GM23338 (cell line): ENCODE data around the gene BICDL1. TPM values are rescaled to one million over a fixed set of nuclear protein-coding genes. Genes with fewer than 3 reads are reported as not detected.

Experiments used
- ATAC-seq: fragments of 200-7000 bp; cut with Tn5 transposase; 3 replicates; pipeline ENCODE4 v1.9.1; 2020
- DNase-seq: peaks from one replicate; pipeline ENCODE4 v3.0.0-alpha.2; 2015; ENCODE audit warnings: low spot score
- H2AFZ ChIP-seq: fragments of 200-600 bp; sonication (generic); 2 replicates; pipeline ENCODE4 v1.8.0; 2016; ENCODE audit warnings: antibody characterized with exemption, mild to moderate bottlenecking, moderate library complexity
- H3F3A ChIP-seq: fragments of 200-600 bp; sonication (generic); replicated peaks from 2 replicates; pipeline ENCODE4 v1.8.0; 2017; ENCODE audit warnings: antibody characterized with exemption, mixed run types, low read depth
- H3K27ac ChIP-seq: fragments of 200-600 bp; sonication (generic); 2 replicates; pipeline ENCODE4 v1.6.1; 2016; ENCODE audit warnings: low read depth
- H3K27me3 ChIP-seq: fragments of 200-600 bp; sonication (generic); 2 replicates; pipeline ENCODE4 v1.8.0; 2016; ENCODE audit warnings: mild to moderate bottlenecking, mixed run types, moderate library complexity; ENCODE audit not compliant: insufficient read depth
- H3K36me3 ChIP-seq: fragments of 200-600 bp; sonication (generic); 2 replicates; pipeline ENCODE4 v1.8.0; 2016; ENCODE audit warnings: mild to moderate bottlenecking; ENCODE audit not compliant: insufficient read depth
- H3K4me1 ChIP-seq: fragments of 200-600 bp; sonication (generic); 2 replicates; pipeline ENCODE4 v1.8.0; 2016; ENCODE audit warnings: mild to moderate bottlenecking, moderate library complexity; ENCODE audit not compliant: insufficient read depth
- H3K4me2 ChIP-seq: fragments of 200-600 bp; sonication (generic); 2 replicates; pipeline ENCODE4 v1.7.1; 2017; ENCODE audit warnings: mixed run types
- H3K4me3 ChIP-seq: fragments of 200-600 bp; sonication (generic); 2 replicates; pipeline ENCODE4 v1.6.1; 2016; ENCODE audit warnings: mixed run types
- H3K79me2 ChIP-seq: fragments of 200-600 bp; sonication (generic); replicated peaks from 2 replicates; pipeline ENCODE4 v1.8.0; 2017; ENCODE audit warnings: mild to moderate bottlenecking; ENCODE audit not compliant: insufficient read depth
- H3K9me2 ChIP-seq: fragments of 200-600 bp; sonication (generic); 2 replicates; pipeline ENCODE4 v1.8.0; 2017; ENCODE audit not compliant: insufficient read depth
- H4K20me1 ChIP-seq: fragments of 200-600 bp; sonication (generic); replicated peaks from 2 replicates; pipeline ENCODE4 v1.8.0; 2017; ENCODE audit warnings: mild to moderate bottlenecking; ENCODE audit not compliant: insufficient read depth
- H3K27ac Mint-ChIP-seq: 2 replicates; pipeline ENCODE4 v1.8.0; 2020; ENCODE audit warnings: inconsistent platforms, mild to moderate bottlenecking, moderate library complexity, mixed read lengths
- H3K27me3 Mint-ChIP-seq: 3 replicates; pipeline ENCODE4 v1.8.0; 2022; ENCODE audit warnings: low read depth, mild to moderate bottlenecking, moderate library complexity, mixed read lengths, inconsistent platforms; ENCODE audit not compliant: insufficient read depth, poor library complexity
- H3K36me3 Mint-ChIP-seq: 3 replicates; pipeline ENCODE4 v1.8.0; 2021; ENCODE audit warnings: low read depth, mild to moderate bottlenecking, inconsistent platforms, moderate library complexity, mixed read lengths
- H3K4me1 Mint-ChIP-seq: 3 replicates; pipeline ENCODE4 v1.8.0; 2020; ENCODE audit warnings: mild to moderate bottlenecking, inconsistent platforms, mixed read lengths
- H3K4me3 Mint-ChIP-seq: 3 replicates; pipeline ENCODE4 v1.8.0; 2021; ENCODE audit warnings: moderate library complexity, mild to moderate bottlenecking, inconsistent platforms, mixed read lengths
- H3K9me3 Mint-ChIP-seq: 3 replicates; pipeline ENCODE4 v1.8.0; 2020; ENCODE audit warnings: moderate library complexity, mild to moderate bottlenecking, inconsistent platforms, mixed read lengths
- CREB1 ChIP-seq: fragments of 250-450 bp; sonication (Bioruptor Pico); IDR thresholded peaks from 2 replicates; pipeline ENCODE4 v1.5.0; 2020; ENCODE audit warnings: low read depth, mild to moderate bottlenecking, moderate library complexity
- CTCF ChIP-seq, 2 experiments: fragments of 200-600 bp in 1 of 2; sonication (generic) in 1 of 2; conservative IDR thresholded peaks; 2 replicates each; pipeline versions ENCODE4 v1.5.1 to v1.6.1; 2016 to 2017; ENCODE audit warnings: antibody characterized with exemption in 2 of 2, low read depth in 2 of 2, mild to moderate bottlenecking in 2 of 2, moderate library complexity in 1 of 2
- ETS1 ChIP-seq: IDR thresholded peaks from 2 replicates; pipeline ENCODE4 v1.6.1; 2016; ENCODE audit warnings: antibody characterized with exemption
- EZH2 ChIP-seq: fragments of 200-600 bp; sonication (generic); IDR thresholded peaks from one replicate; pipeline ENCODE4 v1.8.0; 2017; ENCODE audit warnings: antibody characterized with exemption, mild to moderate bottlenecking, low read depth; ENCODE audit not compliant: unreplicated experiment
- EZH2phosphoT487 ChIP-seq: fragments of 200-600 bp; sonication (generic); IDR thresholded peaks from one replicate; pipeline ENCODE4 v1.8.1; 2018; ENCODE audit warnings: antibody characterized with exemption; ENCODE audit not compliant: unreplicated experiment
- JUNB ChIP-seq: IDR thresholded peaks from one replicate; pipeline ENCODE4 v1.6.1; 2016; ENCODE audit warnings: antibody characterized with exemption; ENCODE audit not compliant: unreplicated experiment
- NANOG ChIP-seq: IDR thresholded peaks from 2 replicates; pipeline ENCODE4 v1.6.1; 2016; ENCODE audit warnings: antibody characterized with exemption, borderline replicate concordance
- POLR2AphosphoS5 ChIP-seq: IDR thresholded peaks from 2 replicates; pipeline ENCODE4 v1.6.1; 2016; ENCODE audit warnings: antibody characterized with exemption, low read depth
- REST ChIP-seq: IDR thresholded peaks from one replicate; pipeline ENCODE4 v1.6.1; 2018; ENCODE audit warnings: antibody characterized with exemption; ENCODE audit not compliant: unreplicated experiment
- STAT1 ChIP-seq: IDR thresholded peaks from one replicate; pipeline ENCODE4 v1.6.1; 2016; ENCODE audit warnings: antibody characterized with exemption; ENCODE audit not compliant: unreplicated experiment
- ZNF114 ChIP-seq: fragments of 250-450 bp; sonication (Bioruptor Pico); IDR thresholded peaks from 2 replicates; pipeline ENCODE4 v1.5.0; 2020; ENCODE audit warnings: mild to moderate bottlenecking, moderate library complexity
- ZNF331 ChIP-seq: fragments of 250-450 bp; sonication (Bioruptor Pico); IDR thresholded peaks from 2 replicates; pipeline ENCODE4 v1.5.0; 2020; ENCODE audit warnings: low read depth, mild to moderate bottlenecking, moderate library complexity
- ZNF462 ChIP-seq: fragments of 250-450 bp; sonication (Bioruptor Pico); IDR thresholded peaks from 2 replicates; pipeline ENCODE4 v1.5.0; 2020; ENCODE audit warnings: mild to moderate bottlenecking, moderate library complexity
- polyA plus RNA-seq: library from polyadenylated mRNA; unstranded; fragments of >200 nt; fragmentation: Nextera tagmentation; extraction: Ambion mirVana; gene quantifications from 2 replicates; pipeline ENCODE4 v1.2.1, GENCODE V29; 2016
- total RNA-seq: library from RNA; depleted of rRNA; stranded (reverse); fragments of >200 nt; shearing (Covaris generic); gene quantifications from 2 replicates; pipeline ENCODE4 v1.2.3, GENCODE V29; 2014

BICDL1 gene
- total and polyA plus RNA-seq, 2 experiments from 2014 or later = 14.0 to 25.7 TPM

GRCh38 chr12:120041386-120042231, 52.6 kb downstream of the BICDL1 start:
- no peak overlapping the region for H3K4me3 ChIP-seq
- H3K4me1 Mint-ChIP-seq = peaks cover 15% of the 10 kb centered on the region
- H3K27me3 ChIP-seq = no peaks in the 10 kb centered on the region
- no peaks in the 10 kb centered on the region for H3K9me3 Mint-ChIP-seq
- TF ChIP-seq NANOG (no peak), REST (no peak), CREB1 (CRISPR knock-in tag) (no peak), CTCF (conservative IDR thresholded peaks at IDR 0.05; ENCODE audit: low read depth in 2 of 2) (no peak), EZH2 (no peak), ZNF114 (CRISPR knock-in tag) (no peak), EZH2phosphoT487 (no peak), ZNF331 (CRISPR knock-in tag) (no peak), ETS1 (no peak), JUNB (no peak), ZNF462 (no peak), STAT1 (no peak), POLR2AphosphoS5 (no peak)
- no peaks in the 10 kb centered on the region for H3K36me3 ChIP-seq
- H3K27me3 Mint-ChIP-seq = peaks cover 5% of the 10 kb centered on the region
- H3K4me2 ChIP-seq = no peak overlapping the region
- H2AFZ ChIP-seq = no peak overlapping the region
- peak; percentile 44 for DNase-seq
- H3K4me3 Mint-ChIP-seq = no peak overlapping the region
- 0 out of 2 replicates have a peak, but pooled peaks cover 6% of the 10 kb centered on the region for H3F3A ChIP-seq
- H3K27ac Mint-ChIP-seq = peak overlapping the region; percentile 75
- no peaks in the 10 kb centered on the region for H4K20me1 ChIP-seq
- H3K9me2 ChIP-seq = no peaks in the 10 kb centered on the region
- peak overlapping the region; percentile 46; the same call in 1 of the 2 replicates for H3K27ac ChIP-seq
- peaks cover 3% of the 10 kb centered on the region; the same call in 2 of the 3 replicates for H3K36me3 Mint-ChIP-seq
- no peaks in the 10 kb centered on the region for H3K79me2 ChIP-seq
- ATAC-seq = peak; percentile 57
- H3K4me1 ChIP-seq = peaks cover 6% of the 10 kb centered on the region; the same call in 1 of the 2 replicates
